Neuron (in vitro differentiated cells): ENCODE results near the gene CLDND2.

Experiments used
- H2AFZ ChIP-seq: one replicate; pipeline ENCODE4 v1.6.1; 2013; ENCODE audit warnings: low read depth, mild to moderate bottlenecking, inconsistent platforms, low read length, moderate library complexity
- H3K27me3 ChIP-seq: one replicate; pipeline ENCODE4 v1.6.1; 2013; ENCODE audit warnings: low read length; ENCODE audit not compliant: insufficient read depth
- H3K36me3 ChIP-seq: one replicate; pipeline ENCODE4 v1.6.1; 2013; ENCODE audit warnings: low read length; ENCODE audit not compliant: insufficient read depth
- H3K4me1 ChIP-seq: one replicate; pipeline ENCODE4 v1.6.1; 2013; ENCODE audit warnings: low read length; ENCODE audit not compliant: insufficient read depth
- H3K4me3 ChIP-seq: 2 replicates; pipeline ENCODE4 v1.5.1; 2013; ENCODE audit warnings: mild to moderate bottlenecking, low read length, moderate library complexity
- H3K9me3 ChIP-seq: one replicate; pipeline ENCODE4 v1.6.1; 2013; ENCODE audit warnings: low read length

CLDND2 gene

GRCh38 chr19:51326216-51327065 is 42.4 kb downstream of the CLDND2 start:
- Histone ChIP-seq H3K4me1 (no peaks in the 10 kb centered on the region), H3K36me3 (no peaks in the 10 kb centered on the region), H2AFZ (no peak overlapping the region), H3K27me3 (peaks cover 12% of the 10 kb centered on the region), H3K4me3 (no peak overlapping the region), H3K9me3 (no peaks in the 10 kb centered on the region)

- Histone ChIP-seq H3K9me3 (no peaks in the 10 kb centered on the region), H3K4me1 (peaks cover 2% of the 10 kb centered on the region)
Measured at GRCh38 chr19:51325161-51325976, 43.4 kb downstream of the CLDND2 start.

GRCh38 chr19:51324167-51324481 is 44.7 kb downstream of the CLDND2 start:
- Histone ChIP-seq H3K27me3 (peaks cover 14% of the 10 kb centered on the region), H3K4me3 (no peak overlapping the region), H3K36me3 (no peaks in the 10 kb centered on the region), H3K4me1 (peaks cover 4% of the 10 kb centered on the region), H2AFZ (no peak overlapping the region), H3K9me3 (no peaks in the 10 kb centered on the region)

More at GRCh38 chr19:51325161-51325976, 43.4 kb downstream of the CLDND2 start:
- Histone ChIP-seq H2AFZ (no peak overlapping the region), H3K4me3 (no peak overlapping the region), H3K36me3 (no peaks in the 10 kb centered on the region), H3K27me3 (peaks cover 14% of the 10 kb centered on the region)

GRCh38 chr19:51323481-51324166 is 45.2 kb downstream of the CLDND2 start:
- Histone ChIP-seq H3K36me3 (no peaks in the 10 kb centered on the region), H3K9me3 (no peaks in the 10 kb centered on the region), H3K27me3 (peaks cover 14% of the 10 kb centered on the region), H2AFZ (no peak overlapping the region), H3K4me1 (peaks cover 4% of the 10 kb centered on the region), H3K4me3 (no peak overlapping the region)

GRCh38 chr19:51321799-51322198 is 47.0 kb downstream of the CLDND2 start:
- H3K27me3 ChIP-seq: peaks cover 6% of the 10 kb centered on the region
- peaks cover 4% of the 10 kb centered on the region for H3K4me1 ChIP-seq
- no peaks in the 10 kb centered on the region for H3K36me3 ChIP-seq
- no peak overlapping the region for H3K4me3 ChIP-seq
- no peak overlapping the region for H2AFZ ChIP-seq
- H3K9me3 ChIP-seq: no peaks in the 10 kb centered on the region

- Histone ChIP-seq H3K9me3 (no peaks in the 10 kb centered on the region), H3K27me3 (peaks cover 6% of the 10 kb centered on the region), H3K4me1 (peaks cover 4% of the 10 kb centered on the region), H3K4me3 (no peak overlapping the region), H3K36me3 (no peaks in the 10 kb centered on the region), H2AFZ (no peak overlapping the region)
Measured at GRCh38 chr19:51320280-51320657, 48.5 kb downstream of the CLDND2 start.

- Histone ChIP-seq H3K27me3 (peaks cover 6% of the 10 kb centered on the region), H2AFZ (no peak overlapping the region), H3K4me1 (peaks cover 4% of the 10 kb centered on the region), H3K9me3 (no peaks in the 10 kb centered on the region), H3K36me3 (no peaks in the 10 kb centered on the region), H3K4me3 (no peak overlapping the region)
Measured at GRCh38 chr19:51319649-51320279, 49.0 kb downstream of the CLDND2 start.

- Histone ChIP-seq H3K36me3 (no peaks in the 10 kb centered on the region), H3K4me1 (peaks cover 4% of the 10 kb centered on the region), H3K27me3 (peaks cover 5% of the 10 kb centered on the region), H2AFZ (no peak overlapping the region), H3K9me3 (no peaks in the 10 kb centered on the region), H3K4me3 (no peak overlapping the region)
Measured at GRCh38 chr19:51318687-51319648, 49.8 kb downstream of the CLDND2 start.

- Histone ChIP-seq H3K27me3 (peaks cover 6% of the 10 kb centered on the region), H3K36me3 (no peaks in the 10 kb centered on the region), H3K4me1 (peaks cover 4% of the 10 kb centered on the region), H3K4me3 (no peak overlapping the region), H3K9me3 (peaks cover 2% of the 10 kb centered on the region), H2AFZ (no peak overlapping the region)
Measured at GRCh38 chr19:51317968-51318367, 50.8 kb downstream of the CLDND2 start.

GRCh38 chr19:51317376-51317775 is 51.4 kb downstream of the CLDND2 start:
- Histone ChIP-seq H3K9me3 (peaks cover 2% of the 10 kb centered on the region), H3K36me3 (no peaks in the 10 kb centered on the region), H3K4me3 (no peak overlapping the region), H3K27me3 (peaks cover 11% of the 10 kb centered on the region), H3K4me1 (peaks cover 4% of the 10 kb centered on the region), H2AFZ (no peak overlapping the region)
